HG03460 (cell line): ENCODE results near the gene C1orf50.
"Not testable (repeated sequence)": the region's sequence is repeated elsewhere in the genome, so short reads cannot be mapped to it uniquely, and the experiment has no call there.

Experiments used
- ATAC-seq: cut with Tn5 transposase; IDR thresholded peaks from one replicate; pipeline ENCODE4 v1.9.1; 2021; ENCODE audit not compliant: unreplicated experiment

Gene C1orf50

GRCh38 chr1:42739753-42740700 is 27.0 kb upstream of the C1orf50 start, which contains the start of gene CLDN19:
Gene CLDN19, minus strand, starts transcription at chr1:42740236. Its CDS starts 173 bp downstream, at chr1:42740063.
- ATAC-seq = no peak

- ATAC-seq = no peak
Observed at GRCh38 chr1:42740851-42741580, 26.0 kb upstream of the C1orf50 start.

- ATAC-seq = no peak
Observed at GRCh38 chr1:42741706-42742105, 25.3 kb upstream of the C1orf50 start.

- ATAC-seq = no peak
Observed at GRCh38 chr1:42742141-42742540, 24.9 kb upstream of the C1orf50 start.

GRCh38 chr1:42742617-42743316 is 24.3 kb upstream of the C1orf50 start:
- ATAC-seq = no peak

- no peak for ATAC-seq
Observed at GRCh38 chr1:42743317-42744147, 23.5 kb upstream of the C1orf50 start.

DNA sequence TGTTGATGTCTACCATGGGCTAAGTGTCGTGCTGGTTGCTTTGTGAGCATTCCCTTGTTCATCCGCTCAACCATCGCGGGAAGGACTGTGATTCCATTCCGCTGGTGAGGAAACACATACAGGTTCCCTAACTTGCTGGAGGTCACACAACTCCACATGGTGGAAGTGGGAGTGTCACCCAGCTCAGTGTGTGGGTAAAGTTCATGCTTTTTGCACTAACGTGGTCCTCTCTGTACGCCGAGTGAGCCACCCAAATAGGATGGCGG is 23.0 kb upstream of the C1orf50 start:
- ATAC-seq = no peak

GRCh38 chr1:42745851-42746250 is 21.2 kb upstream of the C1orf50 start:
- ATAC-seq = no peak

DNA sequence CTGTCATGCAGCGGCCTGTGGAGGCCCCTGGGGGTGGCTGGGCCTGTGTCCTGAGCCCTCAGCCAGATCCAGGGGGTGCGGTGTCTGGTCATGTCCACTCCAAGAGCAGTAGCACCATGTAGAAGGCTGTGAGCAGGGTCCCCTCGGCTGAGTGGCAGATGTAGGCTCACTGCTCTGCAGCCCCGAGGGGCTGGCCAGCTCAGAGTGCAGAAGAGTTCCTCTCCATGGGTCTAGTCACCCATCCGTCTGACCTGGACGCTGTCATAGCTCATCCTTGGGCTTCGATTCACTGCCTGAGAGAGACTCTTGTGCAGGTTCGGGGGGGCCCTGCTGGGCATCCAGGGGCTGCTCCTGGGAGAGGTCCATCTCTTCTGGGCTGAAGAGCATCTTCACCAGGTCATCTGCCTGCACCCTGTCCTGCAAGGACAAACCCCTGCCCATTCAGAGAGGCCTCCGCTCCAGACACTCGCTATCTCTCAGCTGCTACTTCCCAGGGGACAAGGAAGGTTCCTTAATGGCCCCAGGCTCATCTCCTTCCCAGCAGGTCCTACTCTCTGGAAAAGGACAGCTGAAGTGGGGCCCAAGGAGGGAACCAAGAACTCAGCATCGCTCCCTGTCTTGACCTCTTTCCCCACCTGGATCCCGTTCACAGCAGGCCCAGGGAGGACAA is 20.5 kb upstream of the C1orf50 start:
- ATAC-seq = no peak

DNA sequence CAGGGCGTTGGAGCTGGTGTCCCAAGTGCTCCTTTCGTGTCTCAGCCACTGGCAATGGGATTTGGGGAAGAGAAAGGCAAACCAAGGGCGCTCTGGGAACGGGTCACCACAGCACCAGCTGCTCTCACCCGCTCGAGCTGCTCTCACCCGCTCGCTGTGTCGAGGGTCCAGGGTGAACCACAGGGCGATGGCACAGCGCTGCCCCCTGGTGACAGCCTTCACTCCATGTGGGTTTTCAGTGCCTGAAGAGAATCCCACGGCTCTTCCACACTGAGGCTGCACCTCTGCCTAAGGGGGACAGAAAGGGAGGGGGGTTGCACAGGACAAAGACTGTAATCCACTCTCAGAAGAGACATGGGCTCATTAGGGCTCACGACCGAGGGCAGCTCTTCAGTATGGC is 19.9 kb upstream of the C1orf50 start:
- ATAC-seq = no peak

- no peak for ATAC-seq
Observed at GRCh38 chr1:42748021-42748420, 19.0 kb upstream of the C1orf50 start.

GRCh38 chr1:42748461-42749410 is 18.3 kb upstream of the C1orf50 start:
- ATAC-seq = no peak

- ATAC-seq = no peak
Observed at GRCh38 chr1:42750041-42750440, 17.0 kb upstream of the C1orf50 start.

GRCh38 chr1:42751511-42752070 is 15.5 kb upstream of the C1orf50 start:
- ATAC-seq = not testable (repeated sequence)

GRCh38 chr1:42752284-42752683 is 14.8 kb upstream of the C1orf50 start:
- ATAC-seq = no peak

- no peak for ATAC-seq
Observed at GRCh38 chr1:42753070-42753469, 14.0 kb upstream of the C1orf50 start.

GRCh38 chr1:42756956-42757891 is 9.8 kb upstream of the C1orf50 start:
- no peak for ATAC-seq

GRCh38 chr1:42757892-42758275 is 9.2 kb upstream of the C1orf50 start:
- ATAC-seq = no peak
